NCI-H748 treated with DMSO at 0.1 percent for 48 hours (cell line): Measurements from ENCODE around the gene MOB1A.

Source experiments
- DNase-seq: peaks from one replicate; lab custom pipeline; 2025; lab: John Stamatoyannopoulos, UW

The MOB1A gene

DNA sequence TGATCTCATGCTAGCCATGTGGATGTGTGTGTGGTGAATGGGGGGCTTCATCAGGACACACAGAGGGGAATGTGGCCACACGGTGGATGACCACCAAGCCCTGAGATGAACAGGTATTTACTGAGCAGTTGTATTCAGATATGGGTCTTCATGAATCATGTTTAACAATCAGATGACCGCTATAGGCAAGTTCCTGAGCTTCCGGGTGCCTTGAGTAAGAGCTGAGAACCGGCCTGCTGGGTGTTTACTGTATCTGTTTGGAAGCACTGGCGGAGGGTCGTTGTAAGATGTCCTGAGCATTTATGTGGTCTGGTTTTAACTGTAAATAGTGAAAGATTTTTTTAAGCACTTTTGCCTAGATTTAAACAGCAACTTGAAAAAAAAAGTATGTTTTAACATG, 74.9 kb downstream of the MOB1A start:
- no peak for DNase-seq
